HepG2 (cell line): ENCODE data around the gene GSDMA. TPM values are rescaled to one million over a fixed set of nuclear protein-coding genes. Genes with fewer than 3 reads are reported as not detected.

Experiments
- MTA3 ChIP-seq: sonication (generic); formaldehyde crosslinking; IDR thresholded peaks from 2 replicates; pipeline ENCODE4 v1.4.0; 2020; ENCODE audit warnings: missing genetic modification reagents
- PCBP2 ChIP-seq: fragments of 200-400 bp; formaldehyde crosslinking; optimal IDR thresholded peaks from 2 replicates; pipeline ENCODE3; 2018; ENCODE audit warnings: low read length, low read depth; ENCODE audit not compliant: poor library complexity, severe bottlenecking
- RCOR2 ChIP-seq: IDR thresholded peaks from 2 replicates; pipeline ENCODE4 v1.6.1; 2016; ENCODE audit warnings: missing biosample characterization, missing genetic modification reagents
- TAF1 ChIP-seq: sonication (generic); formaldehyde crosslinking; IDR thresholded peaks from 2 replicates; pipeline ENCODE4 v1.4.0; 2020; ENCODE audit warnings: missing genetic modification reagents
- TCF7L2 ChIP-seq: IDR thresholded peaks from 2 replicates; pipeline ENCODE4 v1.6.1; 2011; ENCODE audit warnings: mild to moderate bottlenecking, low read depth, low read length, moderate library complexity
- TSC22D2 ChIP-seq: sonication (generic); formaldehyde crosslinking; IDR thresholded peaks from 2 replicates; pipeline ENCODE4 v1.5.1; 2020; ENCODE audit warnings: missing genetic modification reagents, mild to moderate bottlenecking, borderline replicate concordance
- ZFYVE20 ChIP-seq: sonication (generic); formaldehyde crosslinking; IDR thresholded peaks from 2 replicates; pipeline ENCODE4 v1.8.0; 2023; ENCODE audit warnings: low read depth, mild to moderate bottlenecking, moderate library complexity, missing genetic modification reagents, borderline replicate concordance
- polyA plus RNA-seq, 8 experiments: library from polyadenylated mRNA; depleted of rRNA in 3 of 8; stranded (reverse) in 7 of 8; unstranded in 1 of 8; fragments of >200 nt; fragmentation: Illumina TruSeq in 4 of 8; extraction: Trizol in 4 of 8; gene quantifications; 2 replicates each; pipeline versions ENCODE4 v1.2.1 to v1.2.3, GENCODE V29; 2011 to 2016; ENCODE audit warnings: low read depth in 4 of 8, missing spikeins in 1 of 8, mixed read lengths in 1 of 8; ENCODE audit not compliant: insufficient read depth in 1 of 8
- total RNA-seq, 5 experiments: library from RNA; depleted of rRNA; stranded (reverse); fragments of >200 nt; fragmentation: Illumina TruSeq; extraction: Trizol; gene quantifications; 2 replicates each; pipeline ENCODE4 v1.2.3, GENCODE V29; 2016; ENCODE audit warnings: low read depth in 1 of 5
- TF ChIP-seq, protein P1 (sequence below): sonication (generic); formaldehyde crosslinking; IDR thresholded peaks from 2 replicates; pipeline ENCODE4 v1.4.0; 2020; ENCODE audit warnings: mild to moderate bottlenecking, missing genetic modification reagents
- TF ChIP-seq, protein P2 (sequence below): sonication (generic); formaldehyde crosslinking; conservative IDR thresholded peaks from 2 replicates; pipeline ENCODE4 v1.8.0; 2022; ENCODE audit warnings: low read depth, missing genetic modification reagents
- TF ChIP-seq, protein P3 (sequence below), 2 experiments: sonication (generic) in 1 of 2; formaldehyde crosslinking in 1 of 2; IDR thresholded peaks; 2 replicates each; pipeline versions ENCODE4 v1.6.1 to v1.9.0; 2014 to 2022; ENCODE audit warnings: antibody characterized with exemption in 1 of 2, borderline replicate concordance in 1 of 2, inconsistent platforms in 1 of 2, low read depth in 1 of 2, missing genetic modification reagents in 1 of 2
- TF ChIP-seq, protein P4 (sequence below): sonication (generic); formaldehyde crosslinking; IDR thresholded peaks from 2 replicates; pipeline ENCODE4 v1.4.0; 2020; ENCODE audit warnings: mild to moderate bottlenecking, missing genetic modification reagents, borderline replicate concordance

Gene GSDMA
- total and polyA plus RNA-seq, 2 of the 13 experiments (the other 11 are each of a cell fraction or from before 2014, with no cell fraction given), result not detected

DNA sequence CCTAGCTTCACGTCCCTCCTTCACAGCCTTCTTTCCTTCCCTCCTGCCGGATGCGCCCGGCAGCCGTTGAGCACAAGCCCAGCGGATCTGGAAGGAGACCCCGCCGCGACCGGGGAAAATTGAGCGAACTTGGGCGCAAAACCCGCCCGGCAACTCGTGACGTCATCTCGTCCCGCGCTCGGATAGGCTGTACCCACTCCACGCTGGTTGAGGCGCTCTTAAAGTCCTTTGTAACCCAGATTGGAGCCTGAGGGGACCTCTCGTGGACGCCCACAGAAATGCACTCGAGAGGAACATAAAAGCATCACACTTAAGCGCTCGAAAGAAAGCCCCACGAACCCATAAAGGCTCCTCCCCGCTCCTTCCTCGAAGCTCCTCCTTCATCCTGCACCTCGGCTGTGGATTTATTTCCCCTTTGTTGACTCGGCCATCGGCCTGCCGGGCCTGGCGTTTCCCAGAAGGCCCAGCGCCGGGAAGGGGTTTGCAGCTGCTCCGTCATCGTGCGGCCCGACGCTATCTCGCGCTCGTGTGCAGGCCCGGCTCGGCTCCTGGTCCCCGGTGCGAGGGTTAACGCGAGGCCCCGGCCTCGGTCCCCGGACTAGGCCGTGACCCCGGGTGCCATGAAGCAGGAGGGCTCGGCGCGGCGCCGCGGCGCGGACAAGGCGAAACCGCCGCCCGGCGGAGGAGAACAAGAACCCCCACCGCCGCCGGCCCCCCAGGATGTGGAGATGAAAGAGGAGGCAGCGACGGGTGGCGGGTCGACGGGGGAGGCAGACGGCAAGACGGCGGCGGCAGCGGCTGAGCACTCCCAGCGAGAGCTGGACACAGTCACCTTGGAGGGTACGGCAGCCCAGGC is 17.8 kb downstream of the GSDMA start, which contains the start of gene PSMD3 (continued):
- TF ChIP-seq, protein P1, sequence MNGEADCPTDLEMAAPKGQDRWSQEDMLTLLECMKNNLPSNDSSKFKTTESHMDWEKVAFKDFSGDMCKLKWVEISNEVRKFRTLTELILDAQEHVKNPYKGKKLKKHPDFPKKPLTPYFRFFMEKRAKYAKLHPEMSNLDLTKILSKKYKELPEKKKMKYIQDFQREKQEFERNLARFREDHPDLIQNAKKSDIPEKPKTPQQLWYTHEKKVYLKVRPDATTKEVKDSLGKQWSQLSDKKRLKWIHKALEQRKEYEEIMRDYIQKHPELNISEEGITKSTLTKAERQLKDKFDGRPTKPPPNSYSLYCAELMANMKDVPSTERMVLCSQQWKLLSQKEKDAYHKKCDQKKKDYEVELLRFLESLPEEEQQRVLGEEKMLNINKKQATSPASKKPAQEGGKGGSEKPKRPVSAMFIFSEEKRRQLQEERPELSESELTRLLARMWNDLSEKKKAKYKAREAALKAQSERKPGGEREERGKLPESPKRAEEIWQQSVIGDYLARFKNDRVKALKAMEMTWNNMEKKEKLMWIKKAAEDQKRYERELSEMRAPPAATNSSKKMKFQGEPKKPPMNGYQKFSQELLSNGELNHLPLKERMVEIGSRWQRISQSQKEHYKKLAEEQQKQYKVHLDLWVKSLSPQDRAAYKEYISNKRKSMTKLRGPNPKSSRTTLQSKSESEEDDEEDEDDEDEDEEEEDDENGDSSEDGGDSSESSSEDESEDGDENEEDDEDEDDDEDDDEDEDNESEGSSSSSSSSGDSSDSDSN (CRISPR knock-in tag), result peak; percentile 100
- TF ChIP-seq, protein P2, sequence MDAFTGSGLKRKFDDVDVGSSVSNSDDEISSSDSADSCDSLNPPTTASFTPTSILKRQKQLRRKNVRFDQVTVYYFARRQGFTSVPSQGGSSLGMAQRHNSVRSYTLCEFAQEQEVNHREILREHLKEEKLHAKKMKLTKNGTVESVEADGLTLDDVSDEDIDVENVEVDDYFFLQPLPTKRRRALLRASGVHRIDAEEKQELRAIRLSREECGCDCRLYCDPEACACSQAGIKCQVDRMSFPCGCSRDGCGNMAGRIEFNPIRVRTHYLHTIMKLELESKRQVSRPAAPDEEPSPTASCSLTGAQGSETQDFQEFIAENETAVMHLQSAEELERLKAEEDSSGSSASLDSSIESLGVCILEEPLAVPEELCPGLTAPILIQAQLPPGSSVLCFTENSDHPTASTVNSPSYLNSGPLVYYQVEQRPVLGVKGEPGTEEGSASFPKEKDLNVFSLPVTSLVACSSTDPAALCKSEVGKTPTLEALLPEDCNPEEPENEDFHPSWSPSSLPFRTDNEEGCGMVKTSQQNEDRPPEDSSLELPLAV (CRISPR knock-in tag), result peak; percentile 66; the same call in 1 of the 2 replicates
- TF ChIP-seq, protein P3, sequence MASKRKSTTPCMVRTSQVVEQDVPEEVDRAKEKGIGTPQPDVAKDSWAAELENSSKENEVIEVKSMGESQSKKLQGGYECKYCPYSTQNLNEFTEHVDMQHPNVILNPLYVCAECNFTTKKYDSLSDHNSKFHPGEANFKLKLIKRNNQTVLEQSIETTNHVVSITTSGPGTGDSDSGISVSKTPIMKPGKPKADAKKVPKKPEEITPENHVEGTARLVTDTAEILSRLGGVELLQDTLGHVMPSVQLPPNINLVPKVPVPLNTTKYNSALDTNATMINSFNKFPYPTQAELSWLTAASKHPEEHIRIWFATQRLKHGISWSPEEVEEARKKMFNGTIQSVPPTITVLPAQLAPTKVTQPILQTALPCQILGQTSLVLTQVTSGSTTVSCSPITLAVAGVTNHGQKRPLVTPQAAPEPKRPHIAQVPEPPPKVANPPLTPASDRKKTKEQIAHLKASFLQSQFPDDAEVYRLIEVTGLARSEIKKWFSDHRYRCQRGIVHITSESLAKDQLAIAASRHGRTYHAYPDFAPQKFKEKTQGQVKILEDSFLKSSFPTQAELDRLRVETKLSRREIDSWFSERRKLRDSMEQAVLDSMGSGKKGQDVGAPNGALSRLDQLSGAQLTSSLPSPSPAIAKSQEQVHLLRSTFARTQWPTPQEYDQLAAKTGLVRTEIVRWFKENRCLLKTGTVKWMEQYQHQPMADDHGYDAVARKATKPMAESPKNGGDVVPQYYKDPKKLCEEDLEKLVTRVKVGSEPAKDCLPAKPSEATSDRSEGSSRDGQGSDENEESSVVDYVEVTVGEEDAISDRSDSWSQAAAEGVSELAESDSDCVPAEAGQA (IDR thresholded peaks at IDR 0.05; ENCODE audit: low read depth), result peak; percentile 69
- TF ChIP-seq, protein P3 (CRISPR knock-in tag; IDR thresholded peaks at IDR 0.05; ENCODE audit: borderline replicate concordance), result peak; percentile 80; the same call in 1 of the 2 replicates
- peak; percentile 98 for TF ChIP-seq TAF1 (CRISPR knock-in tag)
- TF ChIP-seq ZFYVE20 (CRISPR knock-in tag), result 0 out of 2 replicates have a peak, but pooled peaks have one; percentile 44
- TF ChIP-seq RCOR2 (CRISPR knock-in tag), result peak; percentile 65; the same call in 1 of the 2 replicates
- TF ChIP-seq, protein P4, sequence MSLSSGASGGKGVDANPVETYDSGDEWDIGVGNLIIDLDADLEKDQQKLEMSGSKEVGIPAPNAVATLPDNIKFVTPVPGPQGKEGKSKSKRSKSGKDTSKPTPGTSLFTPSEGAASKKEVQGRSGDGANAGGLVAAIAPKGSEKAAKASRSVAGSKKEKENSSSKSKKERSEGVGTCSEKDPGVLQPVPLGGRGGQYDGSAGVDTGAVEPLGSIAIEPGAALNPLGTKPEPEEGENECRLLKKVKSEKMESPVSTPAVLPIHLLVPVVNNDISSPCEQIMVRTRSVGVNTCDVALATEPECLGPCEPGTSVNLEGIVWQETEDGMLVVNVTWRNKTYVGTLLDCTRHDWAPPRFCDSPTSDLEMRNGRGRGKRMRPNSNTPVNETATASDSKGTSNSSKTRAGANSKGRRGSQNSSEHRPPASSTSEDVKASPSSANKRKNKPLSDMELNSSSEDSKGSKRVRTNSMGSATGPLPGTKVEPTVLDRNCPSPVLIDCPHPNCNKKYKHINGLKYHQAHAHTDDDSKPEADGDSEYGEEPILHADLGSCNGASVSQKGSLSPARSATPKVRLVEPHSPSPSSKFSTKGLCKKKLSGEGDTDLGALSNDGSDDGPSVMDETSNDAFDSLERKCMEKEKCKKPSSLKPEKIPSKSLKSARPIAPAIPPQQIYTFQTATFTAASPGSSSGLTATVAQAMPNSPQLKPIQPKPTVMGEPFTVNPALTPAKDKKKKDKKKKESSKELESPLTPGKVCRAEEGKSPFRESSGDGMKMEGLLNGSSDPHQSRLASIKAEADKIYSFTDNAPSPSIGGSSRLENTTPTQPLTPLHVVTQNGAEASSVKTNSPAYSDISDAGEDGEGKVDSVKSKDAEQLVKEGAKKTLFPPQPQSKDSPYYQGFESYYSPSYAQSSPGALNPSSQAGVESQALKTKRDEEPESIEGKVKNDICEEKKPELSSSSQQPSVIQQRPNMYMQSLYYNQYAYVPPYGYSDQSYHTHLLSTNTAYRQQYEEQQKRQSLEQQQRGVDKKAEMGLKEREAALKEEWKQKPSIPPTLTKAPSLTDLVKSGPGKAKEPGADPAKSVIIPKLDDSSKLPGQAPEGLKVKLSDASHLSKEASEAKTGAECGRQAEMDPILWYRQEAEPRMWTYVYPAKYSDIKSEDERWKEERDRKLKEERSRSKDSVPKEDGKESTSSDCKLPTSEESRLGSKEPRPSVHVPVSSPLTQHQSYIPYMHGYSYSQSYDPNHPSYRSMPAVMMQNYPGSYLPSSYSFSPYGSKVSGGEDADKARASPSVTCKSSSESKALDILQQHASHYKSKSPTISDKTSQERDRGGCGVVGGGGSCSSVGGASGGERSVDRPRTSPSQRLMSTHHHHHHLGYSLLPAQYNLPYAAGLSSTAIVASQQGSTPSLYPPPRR (CRISPR knock-in tag), result no peak
- no peak for TF ChIP-seq PCBP2
- TF ChIP-seq TSC22D2, result peak; percentile 90
- peak; percentile 83; the same call in 1 of the 2 replicates for TF ChIP-seq MTA3
- no peak for TF ChIP-seq TCF7L2
